ENCODE results near the gene MAP7. TPM values are rescaled to one million over a fixed set of nuclear protein-coding genes. Genes with fewer than 3 reads are reported as not detected.
"Not testable (repeated sequence)": the region's sequence is repeated elsewhere in the genome, so short reads cannot be mapped to it uniquely, and the experiment has no call there.

The MAP7 gene
- total RNA-seq, 1 donor from 2014 or later: 12.6 TPM

- DNase-seq: no peak
Observed at GRCh38 chr6:136466777-136467176, 83.4 kb downstream of the MAP7 start.

GRCh38 chr6:136465766-136466303, 84.4 kb downstream of the MAP7 start:
- DNase-seq: no peak

DNA sequence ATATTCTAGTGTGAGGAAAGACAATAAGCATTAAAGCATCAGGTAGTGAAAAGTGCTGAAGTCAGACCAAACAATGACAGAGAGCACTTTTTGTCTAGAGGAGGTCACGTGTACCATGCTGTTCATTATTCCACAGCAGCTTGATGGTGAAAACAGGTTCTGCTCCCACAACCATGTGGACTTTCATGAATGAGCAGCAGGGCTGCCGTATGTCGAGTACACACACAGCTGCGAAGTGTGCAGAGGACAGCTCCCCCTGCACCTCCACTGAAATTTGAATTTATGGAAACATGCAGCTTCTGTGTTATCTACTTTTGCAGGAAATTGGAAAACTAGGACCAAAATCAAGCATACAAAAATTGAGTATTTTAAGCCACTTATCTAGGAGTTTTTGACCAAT, 85.3 kb downstream of the MAP7 start:
- DNase-seq: no peak

DNA sequence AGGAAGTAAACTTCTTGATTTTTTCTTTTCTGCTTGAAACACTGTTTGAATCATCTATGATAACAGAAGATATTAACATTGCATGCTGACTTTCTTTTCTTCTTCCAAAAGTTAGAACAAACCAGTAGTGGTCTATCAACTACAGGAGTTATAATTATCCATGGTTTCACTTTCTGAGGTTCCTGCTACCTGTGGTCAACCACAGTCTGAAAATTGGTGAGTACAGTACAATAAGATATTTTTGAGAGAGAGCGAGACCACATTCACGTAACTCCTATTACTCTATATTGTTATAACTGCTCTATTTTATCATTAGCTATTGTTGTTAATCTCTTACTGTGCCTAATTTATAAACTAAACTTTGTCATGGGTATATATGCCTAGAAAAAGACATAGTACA, 86.1 kb downstream of the MAP7 start:
- no peak for DNase-seq

GRCh38 chr6:136463743-136464142, 86.5 kb downstream of the MAP7 start:
- no peak for DNase-seq

DNA sequence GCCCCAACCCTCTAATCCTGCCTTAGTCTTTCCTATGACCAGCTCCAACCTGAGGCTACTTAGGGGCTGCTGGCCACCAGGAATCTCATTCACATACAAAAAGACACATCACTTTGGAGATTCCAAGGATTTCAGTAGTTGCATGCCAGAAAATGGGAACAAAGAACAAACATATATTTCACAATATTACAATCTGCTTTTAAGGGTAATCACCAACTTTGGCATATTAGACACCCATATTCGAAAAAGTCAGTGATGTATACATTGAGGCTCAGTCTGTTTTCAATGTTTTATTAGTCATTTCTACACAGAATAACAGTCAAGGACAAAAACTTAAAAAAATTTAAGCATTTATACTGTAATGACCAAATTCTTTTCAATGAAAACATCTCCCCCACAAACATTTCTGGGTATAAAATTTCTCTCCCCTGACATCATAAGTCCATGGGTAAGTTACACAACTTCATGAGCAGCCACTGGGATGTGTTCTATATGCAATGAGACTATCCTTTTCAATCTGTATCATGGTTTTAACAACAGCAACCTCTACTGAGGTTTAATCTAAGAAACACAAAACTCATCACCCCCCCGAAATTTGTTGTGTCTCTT, 103.5 kb downstream of the MAP7 start:
- DNase-seq: no peak

DNA sequence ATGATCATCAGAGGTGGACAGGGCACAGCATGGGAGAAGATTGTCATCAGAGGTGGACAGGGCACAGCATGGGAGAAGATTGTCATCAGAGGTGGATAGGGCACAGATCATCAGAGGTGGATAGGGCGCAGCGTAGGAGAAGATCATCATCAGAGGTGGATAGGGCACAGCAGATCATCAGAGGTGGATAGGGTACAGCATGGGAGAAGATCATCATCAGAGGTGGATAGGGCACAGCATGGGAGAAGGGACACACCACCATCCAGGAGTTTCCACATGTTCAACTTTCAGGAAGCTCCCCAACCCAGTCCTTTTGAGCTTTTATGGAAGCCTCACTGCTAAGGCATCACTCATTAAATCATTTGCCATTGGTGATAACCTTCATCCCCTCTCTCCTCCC, 104.1 kb downstream of the MAP7 start:
- no peak for DNase-seq

DNA sequence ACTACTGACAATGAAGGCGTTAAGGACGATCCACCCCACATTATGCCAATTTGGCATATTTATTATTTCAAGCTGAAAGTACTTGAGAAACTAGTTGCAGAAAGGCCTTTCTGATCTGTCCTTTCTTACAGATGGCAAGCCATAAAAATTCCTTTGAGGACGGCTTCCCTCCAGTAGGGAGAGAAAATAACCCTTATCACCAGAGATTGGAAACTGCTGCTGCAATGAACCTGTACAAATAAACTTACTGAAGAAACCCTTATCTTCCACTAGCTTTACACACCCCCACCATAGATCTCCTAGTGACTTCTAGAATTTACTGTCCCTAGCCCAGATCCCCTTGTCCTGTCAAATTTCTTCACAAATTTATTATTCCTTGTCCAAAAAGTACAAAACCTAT, 105.2 kb downstream of the MAP7 start:
- no peak for DNase-seq

GRCh38 chr6:136440203-136440602, 110.0 kb downstream of the MAP7 start:
- no peak for DNase-seq

- DNase-seq: no peak
Observed at GRCh38 chr6:136439514-136440190, 110.6 kb downstream of the MAP7 start.

- no peak for DNase-seq
Observed at GRCh38 chr6:136438441-136438840, 111.8 kb downstream of the MAP7 start.

GRCh38 chr6:136437246-136437645, 113.0 kb downstream of the MAP7 start:
- DNase-seq: no peak

DNA sequence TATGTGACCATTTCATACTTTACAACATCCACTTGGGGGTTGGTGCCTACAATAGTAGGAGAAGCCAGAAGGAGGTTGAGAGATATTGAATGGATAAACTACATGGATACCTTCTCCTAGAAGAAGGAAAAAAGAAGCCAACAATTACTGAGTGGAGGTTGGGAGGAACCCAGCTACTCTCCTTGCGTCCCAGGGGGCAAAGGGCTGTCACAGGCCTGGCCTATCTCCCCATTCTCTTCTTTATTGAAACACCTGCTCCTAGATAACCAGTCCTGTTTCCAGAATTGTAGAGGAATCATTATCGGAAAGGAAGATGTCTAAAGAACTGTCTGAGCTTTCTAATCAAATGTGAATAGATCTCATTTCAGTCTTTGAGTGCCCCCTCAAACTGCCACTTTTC, 115.1 kb downstream of the MAP7 start:
- no peak for DNase-seq

- not testable (repeated sequence) for DNase-seq
Observed at GRCh38 chr6:136431306-136431705, 118.9 kb downstream of the MAP7 start.

DNA sequence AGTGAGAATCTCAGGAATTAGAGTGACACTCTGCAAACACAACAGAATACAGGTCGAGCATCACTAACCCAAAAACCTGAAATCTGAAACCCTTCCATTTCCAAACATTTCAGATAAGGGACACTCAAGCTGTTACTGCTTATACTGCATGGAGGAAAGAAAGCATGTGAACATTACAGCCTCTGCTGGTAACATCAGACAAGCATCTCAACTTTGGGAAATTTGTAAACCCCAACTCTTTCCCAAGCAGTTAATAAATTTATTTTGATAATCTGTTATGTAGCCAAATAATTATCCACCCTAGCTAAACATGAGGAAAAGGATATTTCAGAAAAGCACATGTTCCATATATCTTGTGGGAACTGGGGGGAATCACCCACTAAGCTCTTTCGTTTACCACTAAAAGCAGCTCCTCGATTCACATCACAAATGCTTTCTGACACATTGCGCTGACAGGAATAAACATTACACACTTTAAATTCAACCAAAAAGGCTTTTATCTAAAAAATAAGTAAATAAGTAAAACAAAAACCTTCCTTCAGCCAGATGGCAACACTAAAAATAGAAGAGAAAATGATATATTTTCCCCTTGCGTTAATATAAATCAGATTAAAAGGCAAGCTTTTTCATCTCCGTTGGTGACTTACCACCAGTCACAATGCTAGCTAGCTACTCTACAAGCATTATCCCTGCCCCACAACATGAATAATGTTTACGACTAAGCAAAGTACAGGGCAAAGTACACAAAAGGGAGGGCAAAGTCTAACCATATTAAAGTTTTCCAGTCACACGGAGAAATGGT, 120.8 kb downstream of the MAP7 start:
- no peak for DNase-seq

DNA sequence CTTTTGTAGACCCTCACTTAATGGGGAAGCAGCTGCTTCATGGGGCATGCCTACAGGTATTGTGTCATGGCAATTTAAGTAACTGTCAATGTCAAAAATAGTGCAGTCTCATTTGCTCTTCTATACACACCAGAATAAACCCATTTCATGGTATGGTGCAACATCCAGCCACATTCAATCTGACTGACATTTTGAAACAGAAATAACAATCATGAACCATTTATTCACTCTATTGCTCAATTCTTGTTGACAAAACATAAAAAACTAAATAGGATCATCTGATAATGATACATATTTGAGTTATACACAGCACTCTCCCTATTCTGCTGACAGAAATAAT, 122.9 kb downstream of the MAP7 start:
- no peak for DNase-seq

GRCh38 chr6:136426627-136427377, 123.4 kb downstream of the MAP7 start:
- DNase-seq: no peak

DNA sequence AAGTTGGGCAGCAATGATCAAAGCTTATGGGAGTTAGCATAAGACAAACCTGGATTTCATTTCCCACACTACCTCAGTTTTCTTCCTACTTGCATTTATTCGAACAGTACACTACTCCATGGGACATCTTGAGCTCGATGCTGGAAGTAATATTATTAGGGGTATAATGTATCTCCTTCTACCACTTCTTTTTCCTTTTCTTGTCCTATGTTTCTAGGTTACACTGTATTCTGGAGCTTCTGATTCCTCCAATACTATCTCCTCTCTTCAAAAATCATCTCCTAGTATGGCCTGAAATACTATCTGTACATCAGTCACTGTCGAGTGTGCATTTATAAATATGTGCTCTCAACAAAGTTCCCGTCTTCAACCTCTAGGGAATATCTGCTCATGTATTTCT, 124.4 kb downstream of the MAP7 start:
- no peak for DNase-seq

GRCh38 chr6:136424901-136425300, 125.3 kb downstream of the MAP7 start:
- no peak for DNase-seq

GRCh38 chr6:136424450-136424849, 125.8 kb downstream of the MAP7 start:
- no peak for DNase-seq

DNA sequence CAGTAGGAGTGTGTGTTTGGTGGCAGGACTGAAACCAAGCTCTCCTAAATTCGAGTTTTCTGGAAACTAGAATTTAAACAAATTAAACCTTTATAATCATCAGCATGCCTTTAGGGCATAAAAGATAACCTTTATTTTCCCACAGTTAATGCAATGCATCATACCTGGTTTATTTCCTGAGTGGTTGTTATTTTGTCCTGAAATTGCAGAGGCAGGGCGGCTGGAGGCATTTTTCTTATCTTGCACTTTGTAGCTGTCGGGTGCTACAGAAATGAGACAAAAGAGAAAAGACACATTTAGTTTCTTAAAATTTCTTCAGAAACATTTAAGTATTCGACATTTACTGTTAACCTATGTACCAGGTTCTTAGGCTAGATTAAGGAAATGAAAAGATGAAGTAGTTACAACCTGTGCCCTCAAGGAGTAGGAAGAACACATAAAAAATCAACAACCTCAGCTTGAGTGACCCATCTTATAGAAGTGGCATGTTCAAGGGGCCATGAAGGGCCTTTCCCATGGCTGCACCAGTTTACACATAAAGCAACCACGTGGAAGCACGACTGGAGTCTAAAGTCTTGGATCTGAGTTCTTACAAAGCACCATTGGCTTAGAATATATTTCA, 128.6 kb downstream of the MAP7 start:
- no peak for DNase-seq

GRCh38 chr6:136420853-136421252, 129.4 kb downstream of the MAP7 start:
- no peak for DNase-seq

All from skin of body (tissue), 2 donors.